Keratinocyte (primary cell): ENCODE measurements around the gene CYSTM1. TPM values are rescaled to one million over a fixed set of nuclear protein-coding genes. Genes with fewer than 3 reads are reported as not detected.

Source experiments
- DNase-seq: peaks from one replicate; pipeline ENCODE4 v3.0.0-alpha.2; 2011; ENCODE audit warnings: low read depth, missing footprints, low spot score
- FAIRE-seq: peaks from 2 replicates; lab custom pipeline; 2011; peaks lifted over from hg19 to GRCh38; lab: Jason Lieb, UNC
- H2AFZ ChIP-seq: 2 replicates; pipeline ENCODE4 v1.6.0; 2012; ENCODE audit warnings: low read length, control low read depth, inconsistent platforms; ENCODE audit not compliant: control insufficient read depth
- H3K27ac ChIP-seq: 2 replicates; pipeline ENCODE4 v1.5.1; 2011; ENCODE audit warnings: low read length; ENCODE audit not compliant: control insufficient read depth, insufficient read depth
- H3K27me3 ChIP-seq: 3 replicates; pipeline ENCODE4 v1.6.0; 2011; ENCODE audit warnings: low read length; ENCODE audit not compliant: control insufficient read depth, insufficient read depth; ENCODE audit errors: extremely low read depth
- H3K36me3 ChIP-seq, 2 experiments: 2 replicates in 1 of 2; 3 replicates in 1 of 2; pipeline ENCODE4 v1.5.1; 2011; ENCODE audit warnings: low read length in 2 of 2, mild to moderate bottlenecking in 1 of 2; ENCODE audit not compliant: control insufficient read depth in 2 of 2, insufficient read depth in 2 of 2; ENCODE audit errors: extremely low read depth in 1 of 2
- H3K4me1 ChIP-seq: 3 replicates; pipeline ENCODE4 v1.5.1; 2011; ENCODE audit warnings: low read length; ENCODE audit not compliant: control insufficient read depth, insufficient read depth; ENCODE audit errors: extremely low read depth
- H3K4me2 ChIP-seq: 3 replicates; pipeline ENCODE4 v1.6.0; 2011; ENCODE audit warnings: low read depth, low read length; ENCODE audit not compliant: control insufficient read depth, insufficient read depth; ENCODE audit errors: extremely low read depth
- H3K4me3 ChIP-seq, 3 experiments: fragments of 200-600 bp in 1 of 3; sonication (generic) in 1 of 3; 2 replicates in 2 of 3; 3 replicates in 1 of 3; pipeline ENCODE4 v1.5.1; 2011 to 2016; ENCODE audit warnings: low read length in 3 of 3, mild to moderate bottlenecking in 3 of 3, control low read depth in 2 of 3, inconsistent platforms in 1 of 3, low read depth in 1 of 3, mixed read lengths in 1 of 3, mixed run types in 1 of 3, moderate library complexity in 1 of 3; ENCODE audit not compliant: control insufficient read depth in 2 of 3, insufficient read depth in 2 of 3; ENCODE audit errors: extremely low read depth in 1 of 3
- H3K79me2 ChIP-seq: 2 replicates; pipeline ENCODE4 v1.6.0; 2012; ENCODE audit warnings: low read length; ENCODE audit not compliant: control insufficient read depth, insufficient read depth
- H3K9ac ChIP-seq: 3 replicates; pipeline ENCODE4 v1.6.0; 2011; ENCODE audit warnings: low read length; ENCODE audit not compliant: control insufficient read depth, insufficient read depth; ENCODE audit errors: extremely low read depth
- H3K9me1 ChIP-seq: 3 replicates; pipeline ENCODE4 v1.6.0; 2011; ENCODE audit warnings: low read length; ENCODE audit not compliant: control insufficient read depth, insufficient read depth; ENCODE audit errors: extremely low read depth
- H3K9me3 ChIP-seq: 2 replicates; pipeline ENCODE4 v1.5.1; 2012; ENCODE audit warnings: low read depth, low read length; ENCODE audit not compliant: control insufficient read depth
- H4K20me1 ChIP-seq: 3 replicates; pipeline ENCODE4 v1.6.0; 2011; ENCODE audit warnings: low read length; ENCODE audit not compliant: control insufficient read depth, insufficient read depth; ENCODE audit errors: extremely low read depth
- CTCF ChIP-seq, 3 experiments: IDR thresholded peaks in 1 of 3; conservative IDR thresholded peaks in 1 of 3; optimal IDR thresholded peaks in 1 of 3; 2 replicates in 2 of 3; 3 replicates in 1 of 3; pipeline versions ENCODE3 to v1.5.1; 2011; ENCODE audit warnings: low read length in 3 of 3, mild to moderate bottlenecking in 3 of 3, moderate library complexity in 2 of 3, control low read depth in 1 of 3, inconsistent platforms in 1 of 3; ENCODE audit not compliant: insufficient read depth in 2 of 3; ENCODE audit errors: extremely low read depth in 1 of 3
- EZH2 ChIP-seq: IDR thresholded peaks from one replicate; pipeline ENCODE4 v1.6.1; 2012; ENCODE audit warnings: inconsistent platforms, mild to moderate bottlenecking, low read length, moderate library complexity
- dilution Hi-C: fragments of 300-500 bp; cut with MboI; formaldehyde crosslinking; loops from one replicate; pipeline ENCODE4 v1.7.0; 2020; ENCODE audit warnings: low sequenced_read_pairs; ENCODE audit not compliant: extremely low pct_ligation_motif_present
- polyA plus RNA-seq, 5 experiments: library from polyadenylated mRNA; depleted of rRNA in 3 of 5; stranded (reverse) in 3 of 5; stranded (forward) in 1 of 5; unstranded in 1 of 5; fragments of >200 nt; gene quantifications; 1 replicate in 1 of 5; 2 replicates in 3 of 5; 3 replicates in 1 of 5; pipeline versions ENCODE4 v1.2.1 to v1.2.3, GENCODE V29; 2011 to 2012; ENCODE audit warnings: missing spikeins in 2 of 5, low read depth in 1 of 5, low replicate concordance in 1 of 5

Gene CYSTM1
- polyA plus RNA-seq, 1 donor (not counting 4 experiments of a cell fraction or from before 2014, with no cell fraction given), result 34.3 TPM

- Histone ChIP-seq H3K9me1 (peaks cover 3% of the 10 kb centered on the region), H3K4me1 (peaks cover 16% of the 10 kb centered on the region), H3K27ac (no peak overlapping the region), H4K20me1 (peaks cover 3% of the 10 kb centered on the region), H3K9me3 (no peaks in the 10 kb centered on the region), H3K27me3 (no peaks in the 10 kb centered on the region), H3K4me3 (no peak overlapping the region), H3K79me2 (peaks cover 87% of the 10 kb centered on the region), H3K36me3 (peaks cover 0 to 4% of the 10 kb centered on the region in 2 experiments), H3K9ac (no peak overlapping the region), H3K4me2 (no peak overlapping the region), H2AFZ (no peak overlapping the region)
- FAIRE-seq (no peak), DNase-seq (no peak)
- dilution Hi-C loops, result no loop called here
- TF ChIP-seq CTCF (optimal IDR thresholded peaks at IDR 0.05 in 1 of 3, IDR thresholded peaks at IDR 0.05 in 1 of 3, conservative IDR thresholded peaks at IDR 0.05 in 1 of 3; ENCODE audit: extremely low read depth in 1 of 3, insufficient read depth in 2 of 3, low read length in 3 of 3) (no peak), EZH2 (no peak)
Measured at GRCh38 chr5:140292212-140293036, 117.4 kb downstream of the CYSTM1 start.

Other genes with a start within 250 kb of the CYSTM1 start
- 0.12 to 0.21 TPM (median 0.13 TPM) in 3 replicates for gene NRG2, start 131.9 kb upstream of the CYSTM1 start, polyA plus RNA-seq
- gene PURA, start 61.1 kb upstream of the CYSTM1 start, polyA plus RNA-seq, result 2.2 to 4.1 TPM (median 3.0 TPM) in 3 replicates
- gene IGIP, start 49.3 kb upstream of the CYSTM1 start, polyA plus RNA-seq, result 0.69 to 1.5 TPM (median 1.3 TPM) in 3 replicates
- gene PFDN1, start 127.9 kb downstream of the CYSTM1 start, polyA plus RNA-seq, result 77.2 to 101 TPM (median 79.0 TPM) in 3 replicates
- 29.0 to 53.1 TPM (median 34.2 TPM) in 3 replicates for gene HBEGF, start 171.4 kb downstream of the CYSTM1 start, polyA plus RNA-seq
- gene SLC4A9, start 185.0 kb downstream of the CYSTM1 start, polyA plus RNA-seq, result 0.04 to 0.14 TPM (median 0.07 TPM) in 3 replicates
- 39.5 to 65.9 TPM (median 54.3 TPM) in 3 replicates for gene ANKHD1, start 226.6 kb downstream of the CYSTM1 start, polyA plus RNA-seq